ENCODE measurements around the gene MPND.

The MPND gene

DNA sequence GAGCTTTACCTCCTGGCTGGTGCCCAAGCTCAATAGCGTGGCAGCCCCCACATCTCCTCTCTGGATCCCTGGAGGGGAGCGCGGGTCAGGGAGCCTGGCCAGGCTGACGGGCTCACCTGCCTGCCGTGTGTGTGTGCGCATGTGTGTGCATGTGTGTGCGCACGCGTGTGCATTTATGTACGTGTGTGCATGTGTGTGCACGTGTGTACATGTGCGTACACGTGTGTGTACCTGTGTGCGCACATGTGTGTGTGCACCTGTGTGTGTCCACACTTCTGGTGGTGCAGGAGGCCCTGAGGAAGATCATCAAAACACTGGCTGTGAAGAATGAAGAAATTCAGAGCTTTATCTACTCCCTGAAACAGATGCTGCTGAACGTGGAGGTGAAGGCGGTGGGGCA lies 37.7 kb upstream of the MPND start:
- H3K4me3 ChIP-seq (ENCODE audit: low read length) = no peak overlapping the region
- H2AFZ ChIP-seq (ENCODE audit: low read depth, low read length) = no peak overlapping the region
- no peaks in the 10 kb centered on the region for H3K9me3 ChIP-seq (ENCODE audit: low read length)
- peaks cover 23% of the 10 kb centered on the region for H3K36me3 ChIP-seq (ENCODE audit: insufficient read depth, low read length)
- peaks cover 9% of the 10 kb centered on the region for H3K4me1 ChIP-seq (ENCODE audit: insufficient read depth, low read length)
- H3K27me3 ChIP-seq (ENCODE audit: insufficient read depth, low read length) = no peaks in the 10 kb centered on the region

DNA sequence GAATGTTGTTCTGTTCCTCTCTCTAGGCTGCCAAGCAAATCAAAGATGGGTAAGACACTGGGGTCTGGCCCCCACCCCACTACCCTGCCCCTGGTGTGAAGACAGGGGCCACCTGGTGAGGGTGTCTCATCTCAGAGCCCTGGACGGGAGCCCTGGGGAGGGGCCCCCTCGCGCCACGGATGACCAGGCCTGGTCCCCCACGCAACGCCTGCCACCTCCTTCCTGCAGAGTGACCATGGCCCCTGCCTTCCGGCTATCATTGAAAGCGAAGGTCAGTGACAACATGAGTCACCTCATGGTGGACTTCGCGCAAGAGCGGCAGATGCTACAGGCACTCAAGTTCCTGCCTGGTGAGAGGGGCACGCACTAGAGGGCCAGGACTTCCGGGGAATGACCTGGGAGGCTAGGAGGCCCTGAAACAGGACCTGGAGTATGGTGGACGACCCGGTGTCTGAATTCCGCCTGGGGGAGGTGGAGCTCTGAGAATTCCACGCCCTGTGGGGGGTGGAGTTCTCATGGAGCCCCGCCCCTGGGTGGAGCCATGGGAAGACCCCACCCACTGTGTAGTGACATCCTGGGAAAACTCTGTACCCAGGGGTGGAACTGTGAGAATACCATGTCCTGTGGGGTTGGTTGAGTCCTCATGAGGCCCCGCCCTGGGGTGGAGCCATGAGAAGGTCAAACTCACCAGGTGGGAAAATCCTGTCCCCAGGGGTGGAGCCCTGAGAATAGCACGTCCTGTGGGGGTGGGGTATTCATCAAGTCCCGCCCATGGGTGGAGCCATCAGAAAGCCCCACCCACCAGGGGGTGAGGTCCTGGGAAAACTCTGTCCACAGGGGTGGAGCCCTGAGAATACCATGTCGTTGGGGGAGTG lies 32.9 kb upstream of the MPND start:
- no peaks in the 10 kb centered on the region for H3K27me3 ChIP-seq (ENCODE audit: insufficient read depth, low read length)
- H3K36me3 ChIP-seq (ENCODE audit: insufficient read depth, low read length) = peaks cover 42% of the 10 kb centered on the region
- H3K4me1 ChIP-seq (ENCODE audit: insufficient read depth, low read length) = no peaks in the 10 kb centered on the region
- no peaks in the 10 kb centered on the region for H3K9me3 ChIP-seq (ENCODE audit: low read length)
- H3K4me3 ChIP-seq (ENCODE audit: low read length) = no peak overlapping the region
- H2AFZ ChIP-seq (ENCODE audit: low read depth, low read length) = no peak overlapping the region

DNA sequence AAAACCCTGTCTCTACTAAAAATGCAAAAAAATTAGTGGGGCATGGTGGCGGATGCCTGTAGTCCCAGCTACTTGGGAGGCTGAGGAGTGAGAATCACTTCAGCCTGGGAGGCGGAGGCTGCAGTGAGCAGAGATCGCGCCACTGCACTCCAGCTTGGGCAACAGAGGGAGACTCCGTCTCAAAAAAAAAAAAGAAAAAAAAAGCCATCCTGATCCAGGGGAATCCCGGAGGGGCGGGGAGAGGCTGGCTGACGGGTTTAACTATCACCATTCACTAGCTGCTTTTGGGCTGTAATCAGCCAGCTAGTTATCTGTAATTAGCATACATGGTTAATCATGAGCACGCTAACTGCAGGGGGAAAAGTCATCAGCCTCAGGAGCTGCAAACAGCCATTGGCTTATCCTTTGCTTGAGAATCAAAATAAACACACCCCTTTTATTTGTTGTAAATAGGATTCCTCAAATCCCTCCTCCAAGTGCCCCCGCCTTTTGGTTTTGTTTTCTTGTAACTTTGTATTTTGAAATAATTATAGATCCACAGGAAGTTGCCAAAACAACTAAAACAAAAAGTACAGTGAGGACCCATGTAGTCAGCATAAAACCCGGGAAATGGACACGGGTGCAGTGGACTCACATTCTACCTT lies 29.4 kb upstream of the MPND start:
- Histone ChIP-seq H3K4me3 (ENCODE audit: low read length) (no peak overlapping the region), H3K9me3 (ENCODE audit: low read length) (peaks cover 6% of the 10 kb centered on the region), H3K27me3 (ENCODE audit: insufficient read depth, low read length) (no peaks in the 10 kb centered on the region), H2AFZ (ENCODE audit: low read depth, low read length) (no peak overlapping the region), H3K36me3 (ENCODE audit: insufficient read depth, low read length) (peaks cover 46% of the 10 kb centered on the region), H3K4me1 (ENCODE audit: insufficient read depth, low read length) (no peaks in the 10 kb centered on the region)

DNA sequence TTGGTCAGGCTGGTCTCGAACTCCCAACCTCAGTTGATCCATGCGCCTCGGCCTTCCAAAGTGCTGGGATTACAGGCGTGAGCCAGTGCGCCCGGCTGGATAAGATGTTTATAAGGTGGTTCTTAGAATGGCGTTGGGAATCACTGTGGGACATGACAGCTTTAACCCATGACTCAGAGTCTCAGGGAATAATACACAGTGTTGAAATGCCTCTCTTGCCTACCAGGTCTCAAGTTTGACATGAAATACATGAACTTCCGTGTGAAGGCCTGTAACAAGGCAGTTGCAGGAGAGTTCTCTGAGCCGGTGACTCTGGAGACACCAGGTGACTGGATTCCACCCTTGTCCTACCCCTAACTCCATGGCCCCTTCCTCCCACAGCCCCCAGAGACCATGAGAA lies 26.4 kb upstream of the MPND start:
- H3K27me3 ChIP-seq (ENCODE audit: insufficient read depth, low read length) = no peaks in the 10 kb centered on the region
- H2AFZ ChIP-seq (ENCODE audit: low read depth, low read length) = no peak overlapping the region
- H3K9me3 ChIP-seq (ENCODE audit: low read length) = peaks cover 17% of the 10 kb centered on the region

DNA sequence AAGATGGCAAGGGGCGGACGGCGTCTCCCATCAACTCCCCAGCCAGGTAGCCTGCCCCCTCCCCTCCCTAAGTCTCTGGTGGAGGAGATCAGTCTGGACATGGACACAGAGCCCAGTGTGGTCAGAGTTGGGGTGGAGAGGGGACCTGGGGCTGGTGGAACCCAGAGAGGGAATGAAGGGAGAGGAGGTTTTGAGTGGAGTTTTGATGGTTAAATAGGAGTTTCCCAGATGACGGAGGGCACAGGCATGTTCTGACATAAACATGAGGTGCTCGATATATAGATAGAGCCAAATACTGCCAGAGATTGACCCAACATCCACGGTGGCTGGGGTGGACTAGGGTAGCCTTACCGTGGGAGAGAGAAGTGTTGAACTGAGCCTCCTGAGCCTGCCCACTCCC lies 24.9 kb upstream of the MPND start:
- Histone ChIP-seq H3K4me1 (ENCODE audit: insufficient read depth, low read length) (no peaks in the 10 kb centered on the region), H3K27me3 (ENCODE audit: insufficient read depth, low read length) (no peaks in the 10 kb centered on the region), H3K9me3 (ENCODE audit: low read length) (peaks cover 17% of the 10 kb centered on the region), H3K36me3 (ENCODE audit: insufficient read depth, low read length) (peaks cover 33% of the 10 kb centered on the region), H2AFZ (ENCODE audit: low read depth, low read length) (no peak overlapping the region), H3K4me3 (ENCODE audit: low read length) (no peak overlapping the region)

More for the DNA sequence above, 26.4 kb upstream of the MPND start:
- Histone ChIP-seq H3K4me1 (ENCODE audit: insufficient read depth, low read length) (no peaks in the 10 kb centered on the region), H3K4me3 (ENCODE audit: low read length) (no peak overlapping the region), H3K36me3 (ENCODE audit: insufficient read depth, low read length) (peaks cover 29% of the 10 kb centered on the region)

DNA sequence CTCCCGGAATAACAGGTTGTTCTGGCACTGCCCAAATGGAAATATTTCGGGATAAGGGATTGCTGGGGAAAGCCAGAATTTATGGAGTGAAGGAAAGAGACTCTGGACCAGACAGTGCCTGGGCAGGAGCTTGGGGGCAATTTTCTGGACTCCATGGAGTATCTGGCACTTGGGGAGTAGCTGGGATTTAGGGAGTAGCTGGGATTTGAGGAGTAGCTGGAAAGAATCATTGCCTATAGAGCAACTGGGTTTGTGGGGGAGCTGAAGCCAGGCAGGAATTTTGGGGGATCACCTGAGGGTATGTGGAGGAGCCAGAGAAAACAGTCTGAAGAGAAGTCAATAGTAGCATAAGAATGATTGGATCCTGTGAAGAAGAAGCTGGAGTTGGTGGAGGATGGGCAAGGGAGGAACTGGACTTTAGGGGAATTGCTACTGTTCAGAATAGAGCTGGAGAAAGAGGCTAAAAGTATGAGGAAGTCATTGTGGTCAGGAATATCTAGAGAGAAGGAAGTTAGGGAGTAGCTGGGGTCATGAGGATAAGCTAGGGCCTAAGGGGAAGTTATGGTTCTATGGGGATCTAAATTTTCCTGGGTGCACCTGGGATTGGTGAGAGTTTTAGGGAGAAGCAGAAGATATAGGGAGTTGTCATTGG lies 24.2 kb upstream of the MPND start:
- no peaks in the 10 kb centered on the region for H3K4me1 ChIP-seq (ENCODE audit: insufficient read depth, low read length)
- H3K4me3 ChIP-seq (ENCODE audit: low read length) = no peak overlapping the region
- H3K9me3 ChIP-seq (ENCODE audit: low read length) = peaks cover 17% of the 10 kb centered on the region
- no peak overlapping the region for H2AFZ ChIP-seq (ENCODE audit: low read depth, low read length)
- H3K27me3 ChIP-seq (ENCODE audit: insufficient read depth, low read length) = no peaks in the 10 kb centered on the region
- peaks cover 33% of the 10 kb centered on the region for H3K36me3 ChIP-seq (ENCODE audit: insufficient read depth, low read length)

DNA sequence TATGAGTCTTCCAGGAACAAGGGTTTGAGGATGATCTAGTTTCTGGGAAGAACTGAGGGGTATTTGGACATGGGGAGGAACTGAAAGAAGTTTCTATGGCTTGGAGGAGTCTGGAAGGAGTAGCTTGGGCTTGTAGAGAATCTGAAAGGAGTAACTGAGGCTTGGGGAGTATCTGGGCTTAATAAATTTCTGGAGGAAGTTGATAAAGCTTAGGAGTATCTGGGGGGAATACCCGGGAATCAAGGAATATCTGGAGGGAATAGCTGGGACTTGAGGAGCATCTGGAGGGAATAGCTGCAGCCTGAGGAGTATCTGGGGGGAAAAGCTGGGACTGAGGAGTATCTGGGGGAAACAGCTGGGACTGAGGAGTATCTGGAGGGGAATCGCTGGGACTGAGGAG lies 22.9 kb upstream of the MPND start:
- no peak overlapping the region for H2AFZ ChIP-seq (ENCODE audit: low read depth, low read length)
- H3K36me3 ChIP-seq (ENCODE audit: insufficient read depth, low read length) = peaks cover 29% of the 10 kb centered on the region
- peaks cover 17% of the 10 kb centered on the region for H3K9me3 ChIP-seq (ENCODE audit: low read length)
- H3K4me3 ChIP-seq (ENCODE audit: low read length) = no peak overlapping the region
- H3K27me3 ChIP-seq (ENCODE audit: insufficient read depth, low read length) = no peaks in the 10 kb centered on the region
- H3K4me1 ChIP-seq (ENCODE audit: insufficient read depth, low read length) = no peaks in the 10 kb centered on the region

DNA sequence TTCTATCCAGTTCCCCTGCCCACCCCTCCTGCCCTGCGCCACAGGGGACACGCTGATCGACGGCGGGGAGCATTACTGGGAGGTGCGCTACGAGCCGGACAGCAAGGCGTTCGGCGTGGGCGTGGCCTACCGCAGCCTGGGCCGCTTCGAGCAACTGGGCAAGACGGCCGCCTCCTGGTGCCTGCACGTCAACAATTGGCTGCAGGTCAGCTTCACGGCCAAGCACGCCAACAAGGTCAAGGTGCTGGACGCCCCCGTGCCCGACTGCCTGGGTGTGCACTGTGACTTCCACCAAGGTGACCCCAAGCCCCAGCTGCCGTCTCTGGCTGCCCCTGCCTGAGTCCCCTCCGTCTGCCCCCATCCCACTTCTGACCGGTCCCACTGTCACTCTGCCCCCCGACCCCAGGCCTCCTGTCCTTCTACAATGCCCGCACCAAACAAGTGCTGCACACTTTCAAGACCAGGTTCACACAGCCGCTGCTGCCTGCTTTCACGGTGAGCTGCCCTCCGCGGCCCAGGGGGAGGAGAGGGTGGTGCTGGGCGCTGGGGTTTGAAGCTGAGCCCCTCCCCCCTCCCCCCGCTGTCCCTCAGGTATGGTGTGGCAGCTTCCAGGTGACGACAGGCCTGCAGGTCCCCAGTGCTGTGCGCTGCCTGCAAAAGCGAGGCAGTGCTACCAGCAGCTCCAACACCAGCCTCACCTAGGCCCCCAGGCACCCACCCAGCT lies 20.3 kb upstream of the MPND start:
- Histone ChIP-seq H3K4me3 (ENCODE audit: low read length) (no peak overlapping the region), H3K27me3 (ENCODE audit: insufficient read depth, low read length) (no peaks in the 10 kb centered on the region), H3K36me3 (ENCODE audit: insufficient read depth, low read length) (peaks cover 18% of the 10 kb centered on the region), H3K9me3 (ENCODE audit: low read length) (peaks cover 17% of the 10 kb centered on the region), H3K4me1 (ENCODE audit: insufficient read depth, low read length) (no peaks in the 10 kb centered on the region), H2AFZ (ENCODE audit: low read depth, low read length) (no peak overlapping the region)

DNA sequence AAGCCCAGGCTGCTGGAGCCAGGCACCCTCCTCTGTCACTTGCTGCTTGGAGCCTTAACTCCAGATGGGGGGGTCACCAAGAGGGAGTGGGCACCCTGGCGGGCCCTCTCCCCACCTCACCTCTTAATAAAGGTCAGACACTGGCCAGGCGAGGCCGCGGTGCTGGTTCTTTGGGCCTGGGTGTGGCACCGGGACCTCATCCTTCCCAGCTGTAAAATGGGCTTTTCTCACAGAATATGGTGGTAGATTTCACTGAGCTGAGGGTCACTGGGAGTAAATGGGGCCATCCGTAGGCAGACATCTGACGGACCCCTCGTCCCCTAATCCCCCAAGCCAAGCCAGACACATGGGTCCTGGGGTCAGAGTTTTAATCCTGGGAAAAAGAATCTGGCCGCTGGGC lies 19.7 kb upstream of the MPND start:
- Histone ChIP-seq H3K4me1 (ENCODE audit: insufficient read depth, low read length) (no peaks in the 10 kb centered on the region), H3K36me3 (ENCODE audit: insufficient read depth, low read length) (peaks cover 12% of the 10 kb centered on the region), H3K4me3 (ENCODE audit: low read length) (no peak overlapping the region), H3K27me3 (ENCODE audit: insufficient read depth, low read length) (no peaks in the 10 kb centered on the region), H3K9me3 (ENCODE audit: low read length) (peaks cover 14% of the 10 kb centered on the region), H2AFZ (ENCODE audit: low read depth, low read length) (no peak overlapping the region)

DNA sequence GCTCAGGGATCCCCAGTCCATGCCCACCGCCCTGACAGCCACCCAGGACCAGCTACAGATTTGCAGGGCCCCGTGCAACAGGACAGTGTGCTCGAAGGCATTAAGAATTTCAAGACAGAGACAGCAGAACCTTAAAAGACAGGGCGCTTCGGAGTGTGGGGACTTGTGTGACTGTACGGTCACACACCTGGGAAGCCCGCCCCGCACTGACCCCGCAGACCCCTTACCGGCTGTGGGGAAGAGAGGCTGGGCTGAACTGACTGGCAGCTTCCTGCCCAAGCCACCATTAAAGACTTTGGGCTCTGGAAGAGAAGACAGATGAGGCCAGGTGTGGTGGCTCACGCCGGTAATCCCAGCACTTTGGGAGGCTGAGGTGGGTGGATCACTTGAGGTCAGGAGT lies 19.1 kb upstream of the MPND start:
- Histone ChIP-seq H3K36me3 (ENCODE audit: insufficient read depth, low read length) (peaks cover 10% of the 10 kb centered on the region), H3K27me3 (ENCODE audit: insufficient read depth, low read length) (no peaks in the 10 kb centered on the region), H3K4me3 (ENCODE audit: low read length) (no peak overlapping the region), H3K4me1 (ENCODE audit: insufficient read depth, low read length) (no peaks in the 10 kb centered on the region), H2AFZ (ENCODE audit: low read depth, low read length) (no peak overlapping the region), H3K9me3 (ENCODE audit: low read length) (peaks cover 10% of the 10 kb centered on the region)

DNA sequence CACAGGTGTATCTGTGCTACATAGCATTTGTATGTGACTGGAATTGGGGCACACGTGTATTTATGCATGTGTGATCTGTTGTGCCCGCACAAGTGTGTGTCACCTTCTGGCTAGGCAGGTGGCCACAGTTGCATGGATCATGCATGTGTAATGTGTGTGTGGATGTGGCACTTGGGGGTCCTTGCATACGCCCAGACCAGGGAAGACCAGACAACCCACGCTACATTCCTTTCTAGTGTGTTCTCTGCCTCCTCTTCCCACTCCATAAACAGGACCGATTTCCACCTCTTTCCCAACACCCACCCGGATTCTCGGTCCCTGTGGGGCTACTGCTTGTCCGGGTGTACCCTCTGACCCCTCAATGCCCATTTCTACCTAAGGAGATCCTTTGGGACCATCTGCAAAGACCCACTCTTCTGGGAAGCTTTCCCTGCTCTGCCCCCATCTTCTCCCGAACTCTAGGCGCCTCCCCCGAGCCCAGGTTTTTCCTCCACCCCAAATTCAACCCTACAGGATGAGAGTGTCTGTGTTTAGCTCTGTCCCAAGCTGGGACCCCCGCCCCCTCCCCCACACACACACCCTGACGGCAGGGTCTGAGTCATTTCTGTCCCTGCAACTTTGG lies 17.0 kb upstream of the MPND start:
- no peaks in the 10 kb centered on the region for H3K4me1 ChIP-seq (ENCODE audit: insufficient read depth, low read length)
- no peaks in the 10 kb centered on the region for H3K9me3 ChIP-seq (ENCODE audit: low read length)
- no peak overlapping the region for H2AFZ ChIP-seq (ENCODE audit: low read depth, low read length)
- no peaks in the 10 kb centered on the region for H3K27me3 ChIP-seq (ENCODE audit: insufficient read depth, low read length)
- peaks cover 10% of the 10 kb centered on the region for H3K36me3 ChIP-seq (ENCODE audit: insufficient read depth, low read length)
- H3K4me3 ChIP-seq (ENCODE audit: low read length) = no peak overlapping the region

DNA sequence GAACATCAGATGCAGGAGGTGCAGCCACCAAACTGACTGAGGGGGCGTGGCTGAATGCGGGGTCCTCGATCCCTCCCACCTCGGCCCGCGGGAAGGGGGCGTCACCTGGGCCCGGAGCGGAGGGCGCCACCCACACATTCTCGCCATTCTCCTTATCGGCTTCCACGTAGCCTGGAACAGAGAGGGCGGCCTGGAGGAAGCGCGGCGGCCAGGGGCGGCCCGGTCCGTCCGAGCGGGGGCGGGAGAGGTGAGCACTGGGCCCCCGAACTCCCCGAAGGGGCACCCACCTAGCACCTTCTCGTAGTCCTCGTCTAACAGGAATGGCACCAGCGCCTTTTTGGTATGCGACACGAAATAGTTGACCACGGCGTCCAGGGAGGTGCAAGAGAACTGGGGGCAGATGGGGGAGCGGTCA lies 16.5 kb upstream of the MPND start:
- Histone ChIP-seq H3K27me3 (ENCODE audit: insufficient read depth, low read length) (no peaks in the 10 kb centered on the region), H3K4me3 (ENCODE audit: low read length) (no peak overlapping the region), H2AFZ (ENCODE audit: low read depth, low read length) (no peak overlapping the region), H3K36me3 (ENCODE audit: insufficient read depth, low read length) (peaks cover 10% of the 10 kb centered on the region), H3K4me1 (ENCODE audit: insufficient read depth, low read length) (no peaks in the 10 kb centered on the region), H3K9me3 (ENCODE audit: low read length) (no peaks in the 10 kb centered on the region)
